HG03159 (cell line): Measurements from ENCODE around the gene CATSPER3.

ENCODE experiments used
- ATAC-seq: cut with Tn5 transposase; IDR thresholded peaks from one replicate; pipeline ENCODE4 v1.9.1; 2021; ENCODE audit warnings: mild to moderate bottlenecking, moderate library complexity; ENCODE audit not compliant: unreplicated experiment

CATSPER3 gene

GRCh38 chr5:134967607-134968006 lies at the start of gene CATSPER3:
Gene CATSPER3 (plus strand): TSS chr5:134967907. CDS start chr5:134967992, 85 bp downstream.
- ATAC-seq = no peak

DNA sequence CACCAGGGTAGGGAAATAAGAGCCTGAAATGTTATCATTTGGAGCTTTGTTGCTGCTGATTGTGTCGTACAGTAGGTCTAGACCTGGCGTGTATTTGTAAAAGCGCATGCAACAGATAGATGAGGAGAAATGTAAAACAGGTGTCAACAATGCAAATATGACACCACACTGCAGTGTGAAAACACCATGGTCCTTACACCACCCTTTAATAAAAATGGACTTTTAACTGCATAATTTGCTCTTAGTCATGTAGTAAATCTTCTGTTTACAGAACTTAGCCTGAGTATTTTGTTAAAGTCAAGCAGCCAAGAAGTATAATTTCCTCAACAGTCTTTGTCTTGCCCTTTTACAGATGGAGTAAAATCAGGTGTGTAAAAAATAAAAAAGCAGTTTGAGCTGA lies 48.8 kb upstream of the CATSPER3 start:
- ATAC-seq = no peak

DNA sequence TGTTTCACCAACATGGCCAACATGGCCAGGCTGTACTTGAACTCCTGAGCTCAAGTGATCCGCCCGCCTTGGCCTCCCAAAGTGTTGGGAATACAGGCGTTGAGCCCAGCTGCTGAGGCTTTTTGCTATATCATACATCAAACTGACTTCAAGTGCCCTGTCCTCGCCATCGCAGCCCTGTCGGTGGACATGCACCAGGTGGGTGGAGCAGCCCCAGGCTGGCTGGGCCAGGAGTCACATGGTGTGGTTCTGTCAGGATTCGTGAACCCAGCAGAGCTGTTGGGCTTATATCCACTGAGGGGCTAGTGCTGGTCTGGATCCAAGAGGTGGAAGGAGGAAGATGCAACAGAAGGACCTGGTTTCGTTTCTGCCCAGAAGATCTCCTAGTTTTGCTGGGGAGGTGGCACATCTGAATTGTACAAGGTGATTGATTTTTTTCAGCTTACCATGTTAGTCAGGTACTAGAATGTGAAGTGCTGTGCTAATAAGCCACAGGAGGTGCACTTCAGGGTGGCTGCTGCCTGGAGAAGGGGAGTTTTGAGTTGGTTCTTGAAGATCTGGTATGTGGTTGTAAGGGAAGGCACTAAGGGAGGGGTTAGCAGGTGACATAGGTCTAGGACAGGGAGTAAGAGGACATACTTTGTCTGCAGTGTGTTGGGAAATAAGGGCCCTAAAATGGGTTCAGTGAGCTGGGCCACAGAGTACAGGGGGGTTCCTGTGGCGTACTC lies 46.7 kb upstream of the CATSPER3 start:
- no peak for ATAC-seq

DNA sequence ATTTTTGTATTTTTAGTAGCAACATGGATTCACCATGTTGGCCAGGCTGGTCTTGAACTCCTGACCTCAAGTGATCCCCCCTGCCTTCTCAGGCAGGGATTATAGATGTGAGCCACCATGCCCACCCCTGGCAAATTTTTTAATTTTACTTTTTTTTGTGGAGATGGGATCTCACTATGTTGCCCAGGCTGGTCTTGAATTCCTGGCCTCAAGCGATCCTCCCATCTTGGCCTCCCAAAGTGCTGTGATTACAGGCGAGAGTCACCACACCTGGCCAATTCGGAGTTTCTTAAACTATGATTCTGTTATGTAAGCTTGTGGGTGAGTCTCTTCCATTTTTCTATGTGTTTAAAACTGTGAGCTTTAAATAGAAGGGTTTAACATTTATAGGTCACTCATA lies 35.2 kb upstream of the CATSPER3 start:
- ATAC-seq = no peak

- ATAC-seq = no peak
Measured at GRCh38 chr5:134934202-134934601, 33.5 kb upstream of the CATSPER3 start.

DNA sequence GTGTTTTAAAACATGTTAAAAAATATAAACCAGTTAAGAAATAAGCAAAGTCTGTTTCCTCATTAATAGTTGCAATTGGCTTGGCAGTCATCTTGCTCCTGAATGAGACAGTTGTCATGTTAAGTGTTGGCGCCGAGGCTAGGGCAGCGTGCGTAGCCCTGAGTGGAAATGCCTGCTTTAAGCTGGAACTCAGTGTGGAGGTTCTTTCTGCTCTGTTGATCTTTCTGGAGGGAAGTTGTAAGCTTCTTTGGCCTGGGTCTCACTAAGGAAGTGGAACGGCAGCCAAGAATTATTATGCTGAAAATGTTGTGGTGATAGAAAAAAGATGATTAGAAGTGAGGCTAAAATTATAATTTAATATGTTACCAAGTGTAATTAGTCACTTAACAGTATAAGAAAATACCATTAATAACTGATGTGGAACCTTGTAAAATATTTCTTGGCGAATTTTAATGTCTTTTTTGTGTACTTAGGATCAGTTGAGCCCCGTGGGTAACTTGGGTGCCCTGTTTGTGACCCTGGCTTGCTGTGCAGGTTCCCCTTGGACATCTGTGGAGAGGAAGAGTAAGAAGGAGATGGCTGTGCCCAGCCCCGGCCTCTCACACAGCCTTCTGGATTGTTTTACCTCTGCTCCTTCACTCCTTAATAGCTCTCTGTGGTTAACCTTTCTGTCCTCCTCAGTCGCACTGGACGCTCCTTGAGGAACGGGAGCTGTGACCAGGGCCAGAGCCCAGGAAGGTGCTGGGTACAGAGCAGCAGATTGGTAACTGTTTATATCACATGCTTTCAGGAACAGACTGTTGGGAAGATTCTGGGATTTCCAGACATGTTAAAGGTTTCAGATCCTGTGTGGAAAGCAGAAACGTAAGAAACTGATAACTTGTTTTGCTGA lies 31.8 kb upstream of the CATSPER3 start:
- no peak for ATAC-seq

DNA sequence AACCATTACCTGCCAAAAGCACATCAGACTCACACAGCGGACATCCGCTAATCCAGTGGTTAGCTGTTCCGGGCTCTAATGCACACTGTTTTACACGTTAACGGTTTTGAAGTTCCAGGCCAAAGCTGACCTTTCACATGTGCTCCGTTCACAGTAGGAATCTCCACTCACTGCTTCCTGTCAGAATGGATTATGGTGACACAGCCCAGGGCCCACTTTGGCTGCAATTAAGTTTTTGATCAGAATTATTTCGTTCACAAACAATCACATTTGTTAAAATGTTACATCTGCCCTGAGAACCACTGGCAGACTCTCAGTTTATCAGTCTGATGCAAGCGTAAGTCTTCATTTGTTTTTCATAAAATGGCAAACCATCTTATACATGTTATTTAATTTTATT lies 30.2 kb upstream of the CATSPER3 start:
- no peak for ATAC-seq

GRCh38 chr5:134938030-134938429 lies 29.7 kb upstream of the CATSPER3 start:
- ATAC-seq = no peak

- no peak for ATAC-seq
Measured at GRCh38 chr5:134939500-134939899, 28.2 kb upstream of the CATSPER3 start.

GRCh38 chr5:134943547-134943946 lies 24.2 kb upstream of the CATSPER3 start:
- no peak for ATAC-seq

DNA sequence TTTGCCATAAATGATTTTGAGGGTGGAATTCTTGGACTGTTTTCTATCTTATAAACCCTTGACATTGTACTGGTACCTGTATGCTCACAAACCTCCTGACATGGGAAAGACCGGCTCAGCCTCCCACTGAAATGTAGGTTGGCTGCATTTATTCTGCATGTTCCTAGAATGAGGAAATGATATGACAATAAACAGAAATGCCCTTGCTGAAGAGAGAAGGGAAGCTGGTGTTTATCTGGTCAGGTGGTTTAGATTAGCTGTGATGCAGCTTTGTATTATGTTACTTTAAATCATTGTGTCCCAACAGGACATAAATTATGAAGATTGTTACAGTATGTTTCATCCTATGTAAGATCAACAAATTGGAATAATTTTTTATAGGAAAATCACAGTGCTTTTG lies 23.1 kb upstream of the CATSPER3 start:
- ATAC-seq = no peak

DNA sequence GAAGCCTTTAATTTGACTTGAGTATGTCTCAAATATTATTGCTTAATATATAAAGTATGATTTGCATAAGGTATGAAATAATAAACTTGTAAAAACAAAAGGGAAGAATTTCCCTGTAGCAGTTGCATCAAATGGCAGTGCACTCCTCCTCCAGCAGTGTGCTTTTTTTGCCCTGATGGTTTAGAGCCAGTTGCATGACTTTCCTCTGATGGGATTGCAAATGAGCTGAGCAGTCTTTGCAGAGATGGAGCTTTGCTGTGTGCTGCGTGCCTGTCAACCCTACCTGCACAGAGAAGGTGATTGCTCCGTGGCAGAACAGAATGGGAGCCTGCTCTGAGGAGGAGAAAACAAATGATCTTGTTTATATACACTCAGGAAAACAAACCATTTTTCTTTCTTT lies 22.7 kb upstream of the CATSPER3 start:
- no peak for ATAC-seq

GRCh38 chr5:134948911-134949310 lies 18.8 kb upstream of the CATSPER3 start:
- ATAC-seq = no peak

DNA sequence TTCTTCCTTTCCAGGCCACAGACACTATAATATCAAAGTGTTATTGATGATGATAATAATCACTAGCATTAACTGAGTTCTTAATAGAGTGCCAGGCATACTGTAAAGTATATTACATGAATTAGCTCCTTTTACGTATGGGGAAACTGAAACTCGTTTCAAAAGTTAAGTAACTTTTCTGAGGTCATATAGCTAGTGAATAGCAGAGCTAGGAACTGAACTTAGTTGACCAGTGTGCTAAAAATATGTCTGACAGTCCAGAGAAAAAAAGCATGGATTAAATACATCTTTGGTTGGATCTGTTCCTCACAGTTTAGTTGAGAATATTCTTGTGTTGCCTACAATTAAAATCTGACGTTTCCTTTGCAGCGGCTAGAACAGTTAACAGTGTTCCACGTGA lies 18.4 kb upstream of the CATSPER3 start:
- ATAC-seq = no peak

GRCh38 chr5:134957920-134958608 lies 9.6 kb upstream of the CATSPER3 start:
- no peak for ATAC-seq

- ATAC-seq = no peak
Measured at GRCh38 chr5:134958755-134959154, 9.0 kb upstream of the CATSPER3 start.

GRCh38 chr5:134963098-134963497 lies 4.6 kb upstream of the CATSPER3 start:
- ATAC-seq = no peak

DNA sequence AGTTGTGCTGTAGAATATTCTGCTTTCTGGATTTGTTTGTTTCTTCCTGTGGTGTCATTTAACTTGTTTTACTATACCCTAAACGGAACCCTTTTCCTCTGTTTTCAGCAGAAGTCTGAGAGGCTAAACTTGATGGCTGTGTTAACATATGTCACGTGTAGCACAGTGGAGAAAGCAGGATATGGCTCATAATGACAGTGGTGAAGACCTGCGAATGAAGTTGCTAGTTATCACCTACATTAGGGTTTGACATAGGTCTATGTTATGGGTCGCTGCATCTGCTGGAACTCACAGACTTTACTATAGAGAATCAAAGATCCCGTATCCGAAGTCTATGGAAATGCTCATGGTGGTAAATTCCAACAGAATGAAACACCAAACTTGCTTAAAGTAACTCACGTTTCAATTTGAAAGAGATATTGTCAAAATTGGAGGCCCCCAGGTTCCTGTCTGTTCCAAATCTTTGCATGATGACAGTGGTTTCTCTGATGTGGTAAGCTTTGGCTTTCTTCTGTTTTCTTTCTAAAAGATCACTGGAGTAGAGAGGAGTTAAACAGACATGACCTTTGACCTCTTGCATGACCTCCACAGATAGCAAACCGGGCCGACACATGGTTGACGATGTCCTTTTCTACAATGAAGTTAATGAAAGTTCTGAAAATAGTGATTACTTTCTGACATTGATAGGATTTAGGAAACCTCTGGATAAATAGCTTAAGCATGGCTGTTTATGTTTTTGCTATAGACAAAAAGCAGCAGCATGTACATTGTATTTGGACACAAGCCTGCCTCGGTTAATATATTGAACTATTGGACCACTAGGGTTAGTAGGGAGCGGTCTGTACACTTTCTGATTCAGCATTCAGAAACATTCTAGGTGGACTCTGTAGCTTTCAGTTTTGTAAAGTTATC lies 3.1 kb upstream of the CATSPER3 start:
- ATAC-seq = no peak

- ATAC-seq = no peak
Measured at GRCh38 chr5:134965271-134965825, 2.4 kb upstream of the CATSPER3 start.

DNA sequence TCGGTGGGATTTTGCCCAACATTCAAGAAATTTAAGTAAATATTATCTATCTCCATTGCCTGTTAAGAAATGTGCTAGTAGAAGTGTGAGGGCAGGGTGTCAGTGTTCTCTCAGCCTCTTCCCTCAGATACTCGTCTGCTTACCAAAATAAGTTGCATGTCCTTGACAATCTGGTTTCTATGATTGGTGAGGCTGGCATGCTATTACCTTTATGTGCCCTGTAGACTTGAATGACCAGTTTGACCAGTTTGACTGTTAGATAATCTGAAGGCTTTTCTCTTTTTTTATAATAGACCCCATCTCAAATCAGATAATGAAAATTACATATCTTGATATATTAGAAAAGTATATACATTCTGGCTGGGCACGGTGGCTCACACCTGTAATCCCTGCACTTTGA lies 348 bp downstream of the CATSPER3 start:
- ATAC-seq = no peak
